PC-3 (cell line): ENCODE results near the gene SLC24A3. TPM values are rescaled to one million over a fixed set of nuclear protein-coding genes. Genes with fewer than 3 reads are reported as not detected.

Experiments used
- ATAC-seq: fragments of 200-7000 bp; cut with Tn5 transposase; 2 replicates; pipeline ENCODE4 v1.9.1; 2020; ENCODE audit warnings: mild to moderate bottlenecking, moderate library complexity
- BruUV-seq: library from RNA; stranded (reverse); fragments of 400-500 nt; replicated peaks from 2 replicates; lab custom pipeline; 2021; lab: Mats Ljungman, UMichigan
- CTCF ChIA-PET: fragments of 300-600 bp; sonication (Branson Sonifier 250); formaldehyde crosslinking; loops from one replicate; lab custom pipeline; 2022; ENCODE audit warnings: antibody characterized with exemption; lab: Charles Lee
- POLR2A ChIA-PET: fragments of 300-600 bp; sonication (Branson Sonifier 250); formaldehyde crosslinking; loops from one replicate; lab custom pipeline; 2022; ENCODE audit warnings: antibody characterized with exemption; ENCODE audit not compliant: unreplicated experiment; lab: Charles Lee
- DNase-seq: peaks from one replicate; pipeline ENCODE4 v3.0.0-alpha.2; 2015
- H2AFZ ChIP-seq: fragments of 300-600 bp; sonication (generic); 2 replicates; pipeline ENCODE4 v1.6.0; 2016; ENCODE audit warnings: antibody characterized with exemption, low read length
- H3F3A ChIP-seq: fragments of 300-600 bp; sonication (generic); one replicate; pipeline ENCODE4 v1.6.0; 2017; ENCODE audit warnings: antibody characterized with exemption, low read length, control low read depth, mild to moderate bottlenecking; ENCODE audit not compliant: unreplicated experiment
- H3K27ac ChIP-seq: fragments of 300-600 bp; sonication (generic); 2 replicates; pipeline ENCODE4 v1.5.1; 2016; ENCODE audit warnings: mild to moderate bottlenecking, low read length
- H3K27me3 ChIP-seq: fragments of 300-600 bp; sonication (generic); 2 replicates; pipeline ENCODE4 v1.6.1; 2016; ENCODE audit warnings: low read length, mixed read lengths
- H3K36me3 ChIP-seq: fragments of 300-600 bp; sonication (generic); 2 replicates; pipeline ENCODE4 v1.6.1; 2016; ENCODE audit warnings: low read depth, mixed run types, low read length, mixed read lengths
- H3K4me1 ChIP-seq: fragments of 300-600 bp; sonication (generic); 2 replicates; pipeline ENCODE4 v1.5.1; 2016; ENCODE audit warnings: low read length; ENCODE audit not compliant: insufficient read depth
- H3K4me2 ChIP-seq: fragments of 300-600 bp; sonication (generic); 2 replicates; pipeline ENCODE4 v1.6.0; 2016; ENCODE audit warnings: low read length
- H3K4me3 ChIP-seq: fragments of 300-600 bp; sonication (generic); 2 replicates; pipeline ENCODE4 v1.5.1; 2016; ENCODE audit warnings: mild to moderate bottlenecking, low read length, mixed read lengths
- H3K79me2 ChIP-seq: fragments of 300-600 bp; sonication (generic); 2 replicates; pipeline ENCODE4 v1.6.1; 2017; ENCODE audit warnings: low read length, mixed read lengths
- H3K9ac ChIP-seq: fragments of 300-600 bp; sonication (generic); 2 replicates; pipeline ENCODE4 v1.6.0; 2016; ENCODE audit warnings: mild to moderate bottlenecking, low read length
- H3K9me2 ChIP-seq: fragments of 300-600 bp; sonication (generic); replicated peaks from 2 replicates; pipeline ENCODE4 v1.6.1; 2016; ENCODE audit warnings: mixed run types, low read length, mixed read lengths
- H3K9me3 ChIP-seq: fragments of 300-600 bp; sonication (generic); 2 replicates; pipeline ENCODE4 v1.6.1; 2016; ENCODE audit warnings: low read length, mixed read lengths
- H4K20me1 ChIP-seq: fragments of 300-600 bp; sonication (generic); 2 replicates; pipeline ENCODE4 v1.6.1; 2016; ENCODE audit warnings: low read length, mixed read lengths
- EZH2 ChIP-seq: fragments of 300-600 bp; sonication (generic); IDR thresholded peaks from one replicate; pipeline ENCODE4 v1.6.1; 2017; ENCODE audit warnings: antibody characterized with exemption, mild to moderate bottlenecking, low read length; ENCODE audit not compliant: unreplicated experiment
- EZH2phosphoT487 ChIP-seq: fragments of 300-600 bp; sonication (generic); IDR thresholded peaks from 2 replicates; pipeline ENCODE4 v1.6.1; 2018; ENCODE audit warnings: mild to moderate bottlenecking, antibody characterized with exemption, low read length, borderline replicate concordance
- intact Hi-C: fragments of 100-400 bp; cut with micrococcal nuclease; formaldehyde crosslinking; loops from 2 replicates; pipeline ENCODE4 v1.9.0; 2023
- total RNA-seq: library from RNA; depleted of rRNA; stranded (reverse); fragments of >200 nt; gene quantifications from 2 replicates; pipeline ENCODE4 v1.2.3, GENCODE V29; 2014
- TF ChIP-seq, protein P1 (sequence below): fragments of 300-600 bp; sonication (generic); conservative IDR thresholded peaks from 2 replicates; pipeline ENCODE4 v1.5.1; 2017; ENCODE audit warnings: antibody characterized with exemption, low read depth, mild to moderate bottlenecking, low read length

The SLC24A3 gene
- total RNA-seq, 1 experiment from 2014 or later = 0.11 TPM

DNA sequence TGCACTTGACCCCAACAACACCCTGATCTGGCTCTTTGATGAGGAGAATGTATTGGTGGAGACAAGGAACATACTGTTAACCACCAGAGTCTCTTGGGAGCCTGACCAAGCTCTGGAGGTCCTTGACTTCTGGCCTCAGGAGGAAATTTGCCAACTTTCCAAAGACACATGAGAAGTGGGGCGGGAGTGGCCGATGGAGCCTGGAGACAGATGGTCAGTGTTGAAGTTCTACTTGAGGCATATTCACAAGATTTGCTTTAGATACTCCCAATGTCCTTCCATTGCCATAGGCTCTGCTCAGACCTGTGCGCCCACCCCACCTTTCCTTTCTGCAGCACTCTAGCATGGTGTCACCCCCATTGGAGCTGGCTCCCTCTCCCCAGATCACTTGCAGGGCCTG, 241.0 kb downstream of the SLC24A3 start:
- no peak overlapping the region for H3K9ac ChIP-seq
- H3K4me2 ChIP-seq = no peak overlapping the region
- DNase-seq (no peak), ATAC-seq (no peak)
- no peaks in the 10 kb centered on the region for H3K9me2 ChIP-seq
- peaks cover 71% of the 10 kb centered on the region for H3K27me3 ChIP-seq
- no peak overlapping the region for H3K4me3 ChIP-seq
- ChIA-PET CTCF (no interaction called here), POLR2A (no interaction called here)
- no TSS peak for BruUV-seq
- H3K79me2 ChIP-seq = no peaks in the 10 kb centered on the region
- H3F3A ChIP-seq = no peaks in the 10 kb centered on the region
- H3K4me1 ChIP-seq = no peaks in the 10 kb centered on the region
- no peak overlapping the region for H3K27ac ChIP-seq
- no peaks in the 10 kb centered on the region for H4K20me1 ChIP-seq
- H3K9me3 ChIP-seq = no peaks in the 10 kb centered on the region
- TF ChIP-seq, protein P1, sequence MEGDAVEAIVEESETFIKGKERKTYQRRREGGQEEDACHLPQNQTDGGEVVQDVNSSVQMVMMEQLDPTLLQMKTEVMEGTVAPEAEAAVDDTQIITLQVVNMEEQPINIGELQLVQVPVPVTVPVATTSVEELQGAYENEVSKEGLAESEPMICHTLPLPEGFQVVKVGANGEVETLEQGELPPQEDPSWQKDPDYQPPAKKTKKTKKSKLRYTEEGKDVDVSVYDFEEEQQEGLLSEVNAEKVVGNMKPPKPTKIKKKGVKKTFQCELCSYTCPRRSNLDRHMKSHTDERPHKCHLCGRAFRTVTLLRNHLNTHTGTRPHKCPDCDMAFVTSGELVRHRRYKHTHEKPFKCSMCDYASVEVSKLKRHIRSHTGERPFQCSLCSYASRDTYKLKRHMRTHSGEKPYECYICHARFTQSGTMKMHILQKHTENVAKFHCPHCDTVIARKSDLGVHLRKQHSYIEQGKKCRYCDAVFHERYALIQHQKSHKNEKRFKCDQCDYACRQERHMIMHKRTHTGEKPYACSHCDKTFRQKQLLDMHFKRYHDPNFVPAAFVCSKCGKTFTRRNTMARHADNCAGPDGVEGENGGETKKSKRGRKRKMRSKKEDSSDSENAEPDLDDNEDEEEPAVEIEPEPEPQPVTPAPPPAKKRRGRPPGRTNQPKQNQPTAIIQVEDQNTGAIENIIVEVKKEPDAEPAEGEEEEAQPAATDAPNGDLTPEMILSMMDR = no peak
- no peak for TF ChIP-seq EZH2phosphoT487
- TF ChIP-seq EZH2 = no peak
- intact Hi-C loops = no loop called here
- no peaks in the 10 kb centered on the region for H3K36me3 ChIP-seq
- no peak overlapping the region for H2AFZ ChIP-seq

DNA sequence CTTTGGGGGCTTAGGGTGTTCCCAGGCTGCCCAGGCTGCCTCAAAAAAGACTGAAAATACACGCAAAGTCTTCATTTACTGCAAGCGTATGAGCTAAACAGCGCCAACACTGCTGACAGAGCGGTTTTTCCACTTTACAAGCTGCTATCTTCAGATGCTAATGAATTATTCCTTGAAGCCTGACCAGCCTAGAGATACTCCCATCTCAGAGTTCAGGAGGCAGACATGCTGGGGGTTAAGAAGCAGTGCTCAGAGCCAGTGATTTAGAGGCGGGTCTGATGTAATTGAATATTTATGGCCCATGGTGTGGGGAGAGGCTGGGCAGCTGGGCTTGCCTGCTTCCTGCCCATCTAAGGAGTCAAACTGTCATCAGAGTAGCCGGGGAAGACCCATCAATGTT, 241.4 kb downstream of the SLC24A3 start:
- ChIA-PET CTCF (no interaction called here), POLR2A (no interaction called here)
- no peak overlapping the region for H3K4me3 ChIP-seq
- no peaks in the 10 kb centered on the region for H3K79me2 ChIP-seq
- no peak for ATAC-seq
- no peaks in the 10 kb centered on the region for H3K4me1 ChIP-seq
- H3K9me2 ChIP-seq = no peaks in the 10 kb centered on the region
- H3K27ac ChIP-seq = no peak overlapping the region
- no peaks in the 10 kb centered on the region for H4K20me1 ChIP-seq
- H3F3A ChIP-seq = no peaks in the 10 kb centered on the region
- H3K9ac ChIP-seq = no peak overlapping the region
- H3K4me2 ChIP-seq = no peak overlapping the region
- TF ChIP-seq EZH2phosphoT487 (no peak), EZH2 (no peak)
- TF ChIP-seq, protein P1 = no peak
- intact Hi-C loops = no loop called here
- peaks cover 71% of the 10 kb centered on the region for H3K27me3 ChIP-seq
- no peaks in the 10 kb centered on the region for H3K36me3 ChIP-seq
- no peak overlapping the region for H2AFZ ChIP-seq
- DNase-seq = no peak
- H3K9me3 ChIP-seq = no peaks in the 10 kb centered on the region
- BruUV-seq = no TSS peak

DNA sequence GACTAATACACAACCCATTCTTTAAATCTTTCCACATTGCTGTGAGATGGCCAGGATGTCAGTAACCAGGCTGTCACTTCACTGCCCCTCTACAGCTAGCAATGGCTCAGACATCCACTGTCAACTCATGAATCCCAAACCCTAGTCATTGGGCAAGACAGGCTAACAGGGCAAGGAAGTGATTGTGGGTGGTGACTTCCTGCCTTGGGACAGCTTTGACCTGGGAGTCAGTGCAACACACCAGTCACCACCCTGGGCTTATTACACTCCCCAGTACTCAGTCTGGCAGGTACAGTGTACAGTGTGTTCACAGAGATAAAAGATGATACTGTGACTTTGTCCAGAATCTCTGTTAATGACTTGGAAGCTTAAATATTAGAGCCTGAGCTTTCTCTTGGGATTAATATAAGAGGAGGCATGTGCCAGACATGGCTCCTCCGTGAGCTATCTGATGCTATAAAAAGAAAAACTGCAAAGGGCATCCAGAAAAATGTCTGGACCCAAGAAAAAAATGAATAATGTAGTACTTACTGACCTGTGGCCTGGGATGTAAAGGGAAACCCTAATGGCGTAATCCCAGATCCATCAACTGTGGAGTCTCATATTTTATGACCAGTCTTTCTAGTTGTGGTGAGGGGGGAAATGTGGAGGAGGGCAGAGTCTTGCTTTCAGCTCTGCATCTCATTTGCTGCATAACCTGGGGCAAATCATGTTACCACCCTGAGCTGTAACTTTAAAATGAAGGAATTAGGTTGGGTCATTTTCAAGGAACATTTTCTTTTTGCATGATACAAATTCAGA, 244.4 kb downstream of the SLC24A3 start:
- TF ChIP-seq EZH2phosphoT487 (no peak), EZH2 (no peak)
- TF ChIP-seq, protein P1 = no peak
- no peaks in the 10 kb centered on the region for H3K9me3 ChIP-seq
- no peaks in the 10 kb centered on the region for H3F3A ChIP-seq
- CTCF ChIA-PET = no interaction called here
- no peaks in the 10 kb centered on the region for H3K79me2 ChIP-seq
- no peak overlapping the region for H3K4me2 ChIP-seq
- peaks cover 59% of the 10 kb centered on the region for H3K27me3 ChIP-seq
- no peak overlapping the region for H3K4me3 ChIP-seq
- no peaks in the 10 kb centered on the region for H3K36me3 ChIP-seq
- no TSS peak for BruUV-seq
- no peaks in the 10 kb centered on the region for H4K20me1 ChIP-seq
- POLR2A ChIA-PET = no interaction called here
- H3K4me1 ChIP-seq = no peaks in the 10 kb centered on the region
- no peak overlapping the region for H3K9ac ChIP-seq
- H3K9me2 ChIP-seq = no peaks in the 10 kb centered on the region
- no peak overlapping the region for H3K27ac ChIP-seq
- intact Hi-C loops = no loop called here
- ATAC-seq = no peak
- no peak for DNase-seq
- H2AFZ ChIP-seq = no peak overlapping the region
